LNCaP clone FGC (cell line): Measurements from ENCODE around the gene FREY1.

Experiments used
- DNase-seq: peaks from one replicate; pipeline ENCODE4 v3.0.0-alpha.2; 2011; ENCODE audit warnings: low read depth
- H3K4me3 ChIP-seq: 2 replicates; pipeline ENCODE4 v1.5.1; 2011; ENCODE audit warnings: mild to moderate bottlenecking, low read depth, low read length, control low read depth
- TF ChIP-seq, protein P1 (sequence below): IDR thresholded peaks from 2 replicates; pipeline ENCODE4 v1.5.1; 2012; ENCODE audit warnings: mild to moderate bottlenecking; ENCODE audit not compliant: control insufficient read depth, insufficient read depth; ENCODE audit errors: extremely low read depth

Gene FREY1

DNA sequence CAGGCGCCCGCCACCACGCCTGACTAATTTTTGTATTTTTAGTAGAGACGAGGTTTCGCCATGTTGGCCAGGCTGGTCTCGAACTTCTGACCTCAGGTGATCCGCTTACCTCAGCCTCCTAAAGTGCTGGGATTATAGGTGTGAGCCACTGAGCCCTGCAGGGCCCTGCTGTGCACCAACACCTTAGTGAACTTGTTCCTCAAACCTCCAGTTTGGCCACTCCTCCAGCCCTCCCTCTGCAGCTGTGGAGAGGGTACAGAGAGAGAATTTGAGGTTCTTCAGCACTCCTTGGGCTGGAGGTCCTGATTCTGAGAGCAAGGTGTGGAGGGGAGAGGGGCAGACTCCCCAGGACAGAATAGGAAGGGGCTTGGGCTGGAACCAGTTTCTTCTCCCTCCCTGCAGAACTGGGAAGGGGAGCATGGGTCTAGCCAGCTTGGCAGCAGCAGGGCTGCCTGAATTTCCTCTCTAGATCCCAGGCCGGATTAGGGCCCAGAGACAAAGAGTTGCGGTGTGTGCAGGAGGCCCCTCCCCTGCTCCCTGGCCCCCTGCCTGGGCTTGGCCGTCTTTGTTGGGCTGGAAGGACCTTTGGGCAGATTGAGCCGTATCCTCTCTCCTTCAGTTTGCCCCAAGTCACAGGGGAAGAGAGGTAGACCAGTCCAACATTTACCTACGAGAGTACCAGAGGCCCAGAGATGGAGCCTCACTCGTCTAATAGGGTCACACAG lies 12.9 kb upstream of the FREY1 start:
- TF ChIP-seq, protein P1, sequence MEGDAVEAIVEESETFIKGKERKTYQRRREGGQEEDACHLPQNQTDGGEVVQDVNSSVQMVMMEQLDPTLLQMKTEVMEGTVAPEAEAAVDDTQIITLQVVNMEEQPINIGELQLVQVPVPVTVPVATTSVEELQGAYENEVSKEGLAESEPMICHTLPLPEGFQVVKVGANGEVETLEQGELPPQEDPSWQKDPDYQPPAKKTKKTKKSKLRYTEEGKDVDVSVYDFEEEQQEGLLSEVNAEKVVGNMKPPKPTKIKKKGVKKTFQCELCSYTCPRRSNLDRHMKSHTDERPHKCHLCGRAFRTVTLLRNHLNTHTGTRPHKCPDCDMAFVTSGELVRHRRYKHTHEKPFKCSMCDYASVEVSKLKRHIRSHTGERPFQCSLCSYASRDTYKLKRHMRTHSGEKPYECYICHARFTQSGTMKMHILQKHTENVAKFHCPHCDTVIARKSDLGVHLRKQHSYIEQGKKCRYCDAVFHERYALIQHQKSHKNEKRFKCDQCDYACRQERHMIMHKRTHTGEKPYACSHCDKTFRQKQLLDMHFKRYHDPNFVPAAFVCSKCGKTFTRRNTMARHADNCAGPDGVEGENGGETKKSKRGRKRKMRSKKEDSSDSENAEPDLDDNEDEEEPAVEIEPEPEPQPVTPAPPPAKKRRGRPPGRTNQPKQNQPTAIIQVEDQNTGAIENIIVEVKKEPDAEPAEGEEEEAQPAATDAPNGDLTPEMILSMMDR = no peak
- H3K4me3 ChIP-seq = no peak overlapping the region
- no peak for DNase-seq

DNA sequence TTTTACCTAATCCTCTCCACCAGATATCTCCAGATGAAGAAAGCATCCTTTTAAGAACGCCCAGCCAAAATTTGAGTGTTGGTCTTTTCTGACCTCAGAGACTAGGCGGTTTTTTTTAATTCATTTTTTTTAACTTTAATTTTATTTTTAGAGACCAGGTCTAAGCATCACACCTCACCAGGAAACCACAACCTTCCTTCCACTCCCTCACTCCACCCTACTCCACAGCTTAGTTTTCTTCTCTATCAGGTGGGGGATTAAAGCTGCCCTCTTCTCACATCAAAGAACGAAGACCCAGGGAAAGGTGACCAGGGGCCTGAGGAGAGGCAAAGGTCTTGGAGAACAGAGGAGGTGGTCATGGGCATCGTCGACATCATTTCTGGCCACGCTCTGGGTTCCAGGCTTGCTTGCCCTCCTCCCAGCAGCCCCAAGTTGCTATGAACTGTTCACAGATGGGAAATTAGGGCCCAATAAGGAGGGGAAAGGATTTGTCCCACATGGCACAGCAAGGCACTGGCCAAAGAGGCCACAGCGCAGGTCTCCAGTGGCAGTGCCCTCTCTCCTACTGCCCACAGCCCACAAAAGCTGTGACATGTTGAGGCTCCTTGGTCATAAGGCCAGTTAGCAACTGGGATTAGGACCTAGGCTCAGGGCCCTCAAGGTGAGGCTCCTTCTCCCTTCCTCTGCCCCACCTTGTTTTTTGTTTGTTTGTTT lies 12.0 kb upstream of the FREY1 start:
- TF ChIP-seq, protein P1 = no peak
- no peak for DNase-seq
- peak overlapping the region; percentile 91 for H3K4me3 ChIP-seq

DNA sequence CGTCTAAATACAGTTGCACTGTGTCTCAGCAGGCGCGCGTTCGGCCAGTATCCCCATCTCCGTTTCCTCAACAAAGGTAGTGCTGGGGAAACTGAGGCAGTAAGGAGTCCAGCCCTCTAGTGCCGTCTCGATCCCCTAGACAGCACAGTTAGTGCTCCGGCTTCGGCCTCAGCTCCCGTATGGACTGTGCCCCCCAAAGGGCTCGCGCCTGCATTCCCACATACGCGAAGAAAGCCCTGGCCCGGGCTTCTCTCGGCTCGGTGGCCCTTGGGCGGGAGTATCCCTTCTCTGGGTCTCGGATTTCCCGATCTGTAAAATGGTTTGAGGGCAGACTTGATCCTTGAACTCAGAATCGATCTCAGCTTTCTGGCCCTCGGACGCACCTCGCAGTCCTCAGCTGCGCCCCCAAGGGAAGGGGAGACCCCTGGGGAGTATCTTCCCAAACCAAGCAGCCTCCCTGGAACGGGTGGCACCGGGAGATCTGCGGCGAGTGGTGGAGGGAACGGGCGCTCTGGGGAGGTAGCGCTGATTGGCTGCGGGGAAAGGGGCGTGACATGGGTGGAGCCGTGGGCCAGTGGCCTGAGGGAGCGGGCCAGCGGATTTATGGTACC lies 11.4 kb upstream of the FREY1 start:
- H3K4me3 ChIP-seq = peak overlapping the region; percentile 91
- DNase-seq = peak; percentile 40
- TF ChIP-seq, protein P1 = no peak

DNA sequence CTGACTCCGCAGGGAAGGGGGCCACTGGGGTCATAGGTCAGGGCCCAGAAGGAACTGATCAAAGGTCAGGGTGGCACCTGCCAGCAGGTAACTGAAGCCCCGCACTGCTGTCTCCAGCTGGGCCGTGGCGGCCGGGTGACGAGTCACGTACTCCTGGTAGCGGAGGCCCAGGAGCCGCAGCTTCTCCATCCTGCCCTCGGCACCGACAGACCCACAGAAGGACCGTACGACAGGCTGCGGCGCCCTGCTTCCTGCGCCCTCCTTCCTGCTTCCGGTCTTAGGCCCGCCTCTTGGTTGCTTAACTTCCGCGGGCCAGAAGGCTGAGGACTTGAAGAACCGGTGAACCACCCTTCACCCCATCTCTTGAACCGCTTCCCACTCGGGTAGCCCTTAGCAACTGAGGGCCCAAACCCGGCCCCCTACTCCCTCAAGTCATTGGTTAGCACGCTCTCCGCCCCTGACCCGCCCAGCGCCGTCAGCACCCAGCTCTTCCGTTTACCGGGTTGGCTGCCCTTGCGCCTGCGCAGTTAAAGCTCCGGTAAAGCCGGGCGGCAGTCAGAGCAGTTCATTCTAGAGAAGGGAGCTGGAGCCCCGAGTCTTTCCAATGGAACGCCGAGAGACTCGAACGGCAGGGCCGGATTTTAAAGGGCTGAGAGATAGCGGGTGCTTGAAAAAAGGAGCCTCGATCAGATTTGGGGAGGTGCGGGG lies 10.7 kb upstream of the FREY1 start, which contains the start of gene PEX16:
Gene PEX16, minus strand, starts transcription at position 255 of the 708 bp plus-strand sequence. Its CDS starts 66 bp downstream, at position 189.
- peak; percentile 100 for DNase-seq
- peak within 1 kb of the TSS; percentile 91 for H3K4me3 ChIP-seq
- TF ChIP-seq, protein P1 = no peak

DNA sequence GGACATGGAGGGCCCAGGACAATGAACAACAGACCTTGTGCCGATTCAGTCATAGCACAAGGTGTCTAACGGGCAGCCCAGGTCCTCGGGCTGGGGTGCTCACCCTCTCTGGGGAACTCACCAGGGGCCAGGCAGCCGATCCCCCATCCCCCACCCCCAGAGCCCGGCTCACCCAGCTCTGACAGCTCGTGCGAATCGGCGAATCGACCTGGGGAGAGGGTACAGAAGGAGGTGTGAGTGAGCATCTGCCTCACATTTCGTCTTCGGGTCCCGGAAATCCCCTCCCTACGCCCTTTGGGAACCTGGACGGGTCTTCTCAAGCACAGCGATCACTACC lies 10.2 kb upstream of the FREY1 start:
- no peak for DNase-seq
- peak overlapping the region; percentile 91 for H3K4me3 ChIP-seq
- TF ChIP-seq, protein P1 = no peak

DNA sequence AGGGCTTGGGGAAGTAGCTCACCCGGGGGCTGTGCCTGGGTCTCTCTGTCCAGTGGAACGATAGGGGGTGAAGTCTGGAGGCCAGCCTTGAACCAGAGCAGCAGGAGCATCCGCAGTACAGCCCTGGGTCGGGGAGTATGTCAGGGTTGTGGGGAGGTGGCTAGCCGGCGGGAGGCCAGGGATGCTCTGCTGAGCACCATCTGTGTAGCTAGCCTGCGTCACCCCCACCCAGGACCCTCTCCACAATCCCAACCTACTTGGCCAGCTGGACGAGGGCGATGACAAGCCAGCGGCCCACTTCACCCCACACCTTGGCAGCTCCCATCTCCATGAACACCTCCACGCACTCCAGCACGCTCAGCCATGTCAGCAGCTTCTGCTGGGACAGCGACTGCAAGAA lies 8.4 kb upstream of the FREY1 start:
- TF ChIP-seq, protein P1 = no peak
- no peak for DNase-seq

More for the DNA sequence above, 8.4 kb upstream of the FREY1 start:
- H3K4me3 ChIP-seq = no peak overlapping the region
